Esophagus squamous epithelium (tissue), 4 donors: ENCODE results near the gene PSMB7.

Experiments
- POLR2A ChIP-seq, 4 donors: fragments of 450-650 bp; IDR thresholded peaks; one replicate each; pipeline ENCODE4 v1.6.1; 2017; ENCODE audit warnings: antibody characterized with exemption in 4 of 4, mild to moderate bottlenecking in 4 of 4, moderate library complexity in 3 of 4
- TF ChIP-seq, protein P1 (sequence below), 6 experiments: fragments of 450-650 bp in 4 of 6; fragments of 200-600 bp in 2 of 6; sonication (generic) in 2 of 6; IDR thresholded peaks; one replicate each; pipeline ENCODE4 v1.5.1; 2016 to 2019; ENCODE audit warnings: antibody characterized with exemption in 6 of 6, mild to moderate bottlenecking in 4 of 6, moderate library complexity in 4 of 6

DNA sequence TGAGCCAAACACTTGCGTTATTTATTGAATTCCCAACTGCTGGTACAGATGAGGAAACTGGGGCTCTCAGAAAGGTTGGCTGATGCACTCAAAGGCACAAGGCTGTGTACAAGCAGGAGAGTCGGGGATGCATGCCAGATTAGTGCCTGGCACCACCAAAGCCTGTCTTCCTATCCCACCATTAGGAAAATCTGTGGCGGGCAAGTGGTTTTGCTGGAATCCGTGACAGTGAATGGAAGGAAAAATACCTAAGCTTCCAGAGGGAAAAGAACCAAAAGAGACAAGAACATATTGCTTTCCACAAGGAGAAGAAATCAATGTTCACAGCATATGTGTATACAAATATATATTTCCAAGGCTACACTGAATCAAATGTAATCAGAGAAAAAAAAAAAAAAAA, 51.1 kb downstream of the PSMB7 start:
- TF ChIP-seq, protein P1, sequence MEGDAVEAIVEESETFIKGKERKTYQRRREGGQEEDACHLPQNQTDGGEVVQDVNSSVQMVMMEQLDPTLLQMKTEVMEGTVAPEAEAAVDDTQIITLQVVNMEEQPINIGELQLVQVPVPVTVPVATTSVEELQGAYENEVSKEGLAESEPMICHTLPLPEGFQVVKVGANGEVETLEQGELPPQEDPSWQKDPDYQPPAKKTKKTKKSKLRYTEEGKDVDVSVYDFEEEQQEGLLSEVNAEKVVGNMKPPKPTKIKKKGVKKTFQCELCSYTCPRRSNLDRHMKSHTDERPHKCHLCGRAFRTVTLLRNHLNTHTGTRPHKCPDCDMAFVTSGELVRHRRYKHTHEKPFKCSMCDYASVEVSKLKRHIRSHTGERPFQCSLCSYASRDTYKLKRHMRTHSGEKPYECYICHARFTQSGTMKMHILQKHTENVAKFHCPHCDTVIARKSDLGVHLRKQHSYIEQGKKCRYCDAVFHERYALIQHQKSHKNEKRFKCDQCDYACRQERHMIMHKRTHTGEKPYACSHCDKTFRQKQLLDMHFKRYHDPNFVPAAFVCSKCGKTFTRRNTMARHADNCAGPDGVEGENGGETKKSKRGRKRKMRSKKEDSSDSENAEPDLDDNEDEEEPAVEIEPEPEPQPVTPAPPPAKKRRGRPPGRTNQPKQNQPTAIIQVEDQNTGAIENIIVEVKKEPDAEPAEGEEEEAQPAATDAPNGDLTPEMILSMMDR (IDR thresholded peaks at IDR 0.05) = no peak
- TF ChIP-seq POLR2A (IDR thresholded peaks at IDR 0.05) = no peak
